Activated naive CD4-positive, alpha-beta T cell treated with anti-CD3 and anti-CD28 coated beads, Interleukin-2, amount 50 U/mL, for 72 hours (primary cell): ENCODE results near the gene MEGF11. TPM values are rescaled to one million over a fixed set of nuclear protein-coding genes. Genes with fewer than 3 reads are reported as not detected.
A peak's percentile ranks its signal among the peaks of the same experiment; 100 is the strongest.

Experiments
- ATAC-seq, 2 donors: fragments of 150-1000 bp; cut with Tn5 transposase; 2 replicates each; pipeline ENCODE4 v1.10.0; 2021; ENCODE audit warnings: mild to moderate bottlenecking in 2 of 2, moderate library complexity in 2 of 2
- DNase-seq, 2 donors: peaks; one replicate each; pipeline ENCODE4 v3.0.0; 2021 to 2022; ENCODE audit warnings: low spot score in 2 of 2
- H3K27ac Mint-ChIP-seq, 2 donors: one replicate each; pipeline ENCODE4 v1.8.0; 2022; ENCODE audit warnings: mild to moderate bottlenecking in 2 of 2, mixed read lengths in 2 of 2
- H3K36me3 Mint-ChIP-seq, 2 donors: one replicate each; pipeline ENCODE4 v1.8.0; 2022; ENCODE audit warnings: mixed read lengths in 2 of 2
- H3K9me3 Mint-ChIP-seq, 2 donors: one replicate each; pipeline ENCODE4 v1.8.0; 2022; ENCODE audit warnings: mixed read lengths in 2 of 2
- total RNA-seq, 2 donors: library from RNA; stranded (reverse); gene quantifications; one replicate each; pipeline ENCODE4 v1.2.3, GENCODE V29; 2022

The MEGF11 gene
- total RNA-seq, 2 donors from 2014 or later = not detected

GRCh38 chr15:66211670-66212562 is 41.6 kb downstream of the MEGF11 start:
- peak; percentile 22 to 72 for ATAC-seq
- Mint-ChIP-seq H3K36me3 (no peaks in the 10 kb centered on the region), H3K27ac (no peak overlapping the region), H3K9me3 (no peaks in the 10 kb centered on the region)
- no peak for DNase-seq

GRCh38 chr15:66210684-66211083 is 42.9 kb downstream of the MEGF11 start:
- ATAC-seq (no peak), DNase-seq (no peak)
- no peak overlapping the region for H3K27ac Mint-ChIP-seq
- H3K9me3 Mint-ChIP-seq = peaks cover 0 to 3% of the 10 kb centered on the region in 2 donors
- peaks cover 0 to 5% of the 10 kb centered on the region in 2 donors for H3K36me3 Mint-ChIP-seq

- H3K27ac Mint-ChIP-seq = no peak overlapping the region
- ATAC-seq = no peak
- H3K9me3 Mint-ChIP-seq = no peaks in the 10 kb centered on the region
- no peak for DNase-seq
- no peaks in the 10 kb centered on the region for H3K36me3 Mint-ChIP-seq
Measured at GRCh38 chr15:66198757-66199156, 54.8 kb downstream of the MEGF11 start.

- Mint-ChIP-seq H3K27ac (peak overlapping the region in 1 of 2 donors; percentile 6), H3K9me3 (no peaks in the 10 kb centered on the region), H3K36me3 (no peaks in the 10 kb centered on the region)
- ATAC-seq = peak in 1 of 2 donors; percentile 70
- DNase-seq = no peak
Measured at GRCh38 chr15:66196602-66197001, 56.9 kb downstream of the MEGF11 start.

DNA sequence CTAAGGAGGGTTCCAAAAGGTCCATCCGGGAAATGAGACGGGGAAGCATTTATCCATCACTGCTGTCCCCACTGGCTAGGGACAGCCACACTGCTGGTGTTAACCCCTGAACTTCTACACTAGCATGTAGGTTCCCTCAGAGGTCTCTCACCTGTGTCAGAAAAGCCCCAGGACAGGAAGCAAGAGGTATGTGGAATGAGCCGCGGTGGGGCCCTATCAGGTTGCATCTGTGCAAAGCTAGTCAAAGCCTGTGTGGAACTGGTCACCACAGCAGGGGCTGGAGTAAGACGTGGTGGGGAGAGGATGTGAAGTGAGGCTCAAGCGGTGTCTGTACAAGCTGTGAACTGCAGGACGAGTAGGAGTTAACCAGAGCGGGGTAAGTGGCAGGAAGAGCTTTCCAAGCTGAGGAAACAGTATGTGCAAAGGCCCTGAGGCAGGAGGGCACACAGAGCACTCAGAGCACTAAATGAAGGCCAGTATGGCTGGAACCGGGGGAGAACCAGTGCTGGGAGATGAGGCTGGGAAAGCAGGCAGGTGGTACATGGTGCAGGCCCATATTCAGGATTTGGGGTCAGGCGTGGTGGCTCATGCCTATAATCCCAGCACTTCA is 57.8 kb downstream of the MEGF11 start:
- DNase-seq = no peak
- Mint-ChIP-seq H3K9me3 (no peaks in the 10 kb centered on the region), H3K27ac (no peak overlapping the region), H3K36me3 (no peaks in the 10 kb centered on the region)
- ATAC-seq = no peak

DNA sequence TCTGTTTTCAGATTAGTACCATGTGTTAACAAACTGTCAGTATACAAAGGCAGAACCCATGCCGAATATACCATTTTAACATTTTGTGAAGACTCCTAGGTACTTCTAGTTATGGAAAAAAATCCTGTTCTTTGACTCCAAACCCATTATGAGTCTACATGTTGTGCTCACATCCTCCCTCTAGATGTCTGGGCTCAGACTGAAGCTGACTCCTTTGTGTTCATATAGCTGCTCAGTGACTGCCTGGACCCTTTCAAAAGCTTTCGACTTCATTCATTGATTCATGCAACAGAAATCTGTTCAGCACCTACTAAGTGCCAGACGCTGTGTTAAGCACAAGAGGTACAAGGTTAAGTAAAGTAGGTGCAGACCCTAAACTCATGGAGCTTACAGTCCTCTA is 60.5 kb downstream of the MEGF11 start:
- H3K9me3 Mint-ChIP-seq = no peaks in the 10 kb centered on the region
- no peak overlapping the region for H3K27ac Mint-ChIP-seq
- no peak for DNase-seq
- no peak for ATAC-seq
- H3K36me3 Mint-ChIP-seq = no peaks in the 10 kb centered on the region

GRCh38 chr15:66190746-66191145 is 62.8 kb downstream of the MEGF11 start:
- ATAC-seq (no peak), DNase-seq (no peak)
- no peaks in the 10 kb centered on the region for H3K36me3 Mint-ChIP-seq
- no peak overlapping the region for H3K27ac Mint-ChIP-seq
- H3K9me3 Mint-ChIP-seq = no peaks in the 10 kb centered on the region

DNA sequence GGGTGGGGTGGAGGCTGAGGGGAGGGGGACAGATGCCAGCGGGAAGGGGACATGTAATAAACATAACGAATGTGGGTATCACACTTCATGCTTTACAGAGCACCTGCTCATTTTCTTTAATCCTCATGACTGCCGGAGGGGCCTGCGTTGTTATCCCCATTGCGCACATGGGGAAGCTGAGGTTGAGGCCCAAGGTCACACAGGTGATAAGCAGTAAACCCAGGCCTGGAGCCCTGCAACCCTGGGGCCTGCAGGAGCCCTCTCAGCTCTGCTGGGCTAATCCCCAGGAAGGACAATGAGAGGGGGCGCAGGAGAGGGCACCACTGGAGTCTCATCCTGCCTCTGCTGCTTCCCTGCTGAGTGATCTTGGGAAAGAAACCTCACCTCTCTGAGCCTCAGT is 64.3 kb downstream of the MEGF11 start:
- DNase-seq (no peak), ATAC-seq (no peak)
- no peak overlapping the region for H3K27ac Mint-ChIP-seq
- H3K9me3 Mint-ChIP-seq = no peaks in the 10 kb centered on the region
- no peaks in the 10 kb centered on the region for H3K36me3 Mint-ChIP-seq

DNA sequence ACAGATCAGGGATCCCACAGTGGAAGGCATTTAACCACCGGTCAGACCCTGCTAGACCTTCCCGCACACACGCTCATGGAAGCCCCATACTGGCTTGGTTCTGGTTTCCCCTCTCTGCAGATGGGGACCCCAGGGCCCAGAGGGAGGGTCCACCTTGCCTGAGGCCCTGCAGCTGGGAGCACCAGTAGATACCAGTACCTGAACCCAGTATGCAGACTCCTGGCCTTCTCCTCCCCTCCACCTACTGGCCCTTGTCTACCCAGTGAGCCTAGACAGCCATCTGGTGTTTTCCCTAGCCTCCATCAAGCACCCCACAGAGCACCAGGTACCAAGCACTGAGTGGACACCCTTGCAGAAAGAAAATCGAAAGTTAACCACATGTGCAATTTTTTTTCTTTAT is 65.1 kb downstream of the MEGF11 start:
- H3K27ac Mint-ChIP-seq = peak overlapping the region in 1 of 2 donors; percentile 8
- ATAC-seq (no peak), DNase-seq (no peak)
- H3K36me3 Mint-ChIP-seq = no peaks in the 10 kb centered on the region
- no peaks in the 10 kb centered on the region for H3K9me3 Mint-ChIP-seq

GRCh38 chr15:66187271-66187670 is 66.3 kb downstream of the MEGF11 start:
- no peaks in the 10 kb centered on the region for H3K9me3 Mint-ChIP-seq
- no peak overlapping the region for H3K27ac Mint-ChIP-seq
- H3K36me3 Mint-ChIP-seq = no peaks in the 10 kb centered on the region
- ATAC-seq (no peak), DNase-seq (no peak)

- no peaks in the 10 kb centered on the region for H3K36me3 Mint-ChIP-seq
- no peak overlapping the region for H3K27ac Mint-ChIP-seq
Measured at GRCh38 chr15:66186049-66186825, 67.3 kb downstream of the MEGF11 start.

GRCh38 chr15:66184936-66185790 is 68.4 kb downstream of the MEGF11 start:
- Mint-ChIP-seq H3K36me3 (no peaks in the 10 kb centered on the region), H3K9me3 (no peaks in the 10 kb centered on the region), H3K27ac (no peak overlapping the region)
- no peak for DNase-seq
- ATAC-seq = no peak

More at GRCh38 chr15:66186049-66186825, 67.3 kb downstream of the MEGF11 start:
- ATAC-seq = no peak
- no peaks in the 10 kb centered on the region for H3K9me3 Mint-ChIP-seq
- no peak for DNase-seq

DNA sequence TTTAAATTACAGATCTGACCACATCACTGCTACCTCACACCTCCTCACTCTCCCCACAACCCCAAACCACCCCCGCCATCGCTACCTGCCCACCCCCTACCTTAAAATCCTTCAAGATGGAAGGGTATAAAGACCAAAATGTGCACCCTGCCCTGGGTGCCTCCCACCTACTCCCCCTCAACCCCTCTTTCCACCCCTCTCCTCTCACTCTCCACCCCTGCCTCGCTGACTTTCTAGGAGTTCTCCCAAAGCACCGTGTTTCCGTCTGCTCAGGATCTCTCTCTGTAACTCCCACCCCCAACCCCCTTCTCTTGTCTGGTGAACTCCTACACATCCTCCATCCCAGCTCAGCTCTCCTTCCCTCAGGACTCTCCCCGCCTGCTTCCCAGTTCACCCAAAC is 69.1 kb downstream of the MEGF11 start:
- ATAC-seq = no peak
- Mint-ChIP-seq H3K36me3 (no peaks in the 10 kb centered on the region), H3K27ac (no peak overlapping the region), H3K9me3 (no peaks in the 10 kb centered on the region)
- DNase-seq = no peak

GRCh38 chr15:66180531-66181097 is 72.9 kb downstream of the MEGF11 start:
- no peak for DNase-seq
- no peak for ATAC-seq
- no peaks in the 10 kb centered on the region for H3K9me3 Mint-ChIP-seq
- H3K27ac Mint-ChIP-seq = no peak overlapping the region
- H3K36me3 Mint-ChIP-seq = no peaks in the 10 kb centered on the region

DNA sequence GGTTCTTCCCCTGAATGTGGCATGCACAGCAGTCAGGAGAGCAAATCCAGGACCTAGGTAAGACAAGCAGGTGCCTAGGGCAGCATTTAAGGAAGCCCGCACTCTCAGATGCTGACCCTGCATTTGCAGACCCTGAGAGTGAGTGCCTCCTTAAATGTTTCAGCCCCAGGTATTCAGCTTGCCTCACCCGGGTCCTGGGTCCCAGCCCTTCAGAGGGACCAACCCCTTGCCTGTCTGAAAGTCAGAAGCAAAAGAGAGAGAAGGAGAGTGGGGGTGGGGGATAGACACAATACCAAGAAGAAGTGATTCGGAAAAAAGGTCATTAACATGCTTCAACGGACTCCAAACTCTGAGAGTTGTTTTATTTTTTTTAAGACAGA is 75.0 kb downstream of the MEGF11 start:
- DNase-seq = no peak
- Mint-ChIP-seq H3K36me3 (no peaks in the 10 kb centered on the region), H3K9me3 (no peaks in the 10 kb centered on the region), H3K27ac (no peak overlapping the region)
- no peak for ATAC-seq

- ATAC-seq (no peak), DNase-seq (no peak)
- Mint-ChIP-seq H3K36me3 (no peaks in the 10 kb centered on the region), H3K27ac (no peak overlapping the region), H3K9me3 (no peaks in the 10 kb centered on the region)
Measured at GRCh38 chr15:66172324-66172980, 81.1 kb downstream of the MEGF11 start.
